CD14-positive monocyte (primary cell): ENCODE measurements around the gene EFEMP2. TPM values are rescaled to one million over a fixed set of nuclear protein-coding genes. Genes with fewer than 3 reads are reported as not detected.

Source experiments
- DNase-seq, 3 donors: peaks; one replicate each; pipeline ENCODE4 v3.0.0-alpha.2; 2011 to 2022
- H2AFZ ChIP-seq: 2 replicates; pipeline ENCODE4 v1.6.0; 2012; ENCODE audit warnings: mild to moderate bottlenecking, low read depth, low read length, inconsistent platforms; ENCODE audit not compliant: insufficient read depth, poor library complexity, severe bottlenecking
- H3K27ac ChIP-seq, 2 donors: 1 replicate in 1 of 2; 2 replicates in 1 of 2; pipeline ENCODE4 v1.5.1; 2012 to 2013; ENCODE audit warnings: low read length in 2 of 2, control low read depth in 1 of 2, inconsistent platforms in 1 of 2, low read depth in 1 of 2, mild to moderate bottlenecking in 1 of 2
- H3K27me3 ChIP-seq, 2 donors: one replicate each; pipeline versions ENCODE4 v1.6.0 to v1.6.1; 2011 to 2013; ENCODE audit warnings: low read length in 2 of 2; ENCODE audit not compliant: control insufficient read depth in 2 of 2, insufficient read depth in 2 of 2
- H3K36me3 ChIP-seq, 2 donors: replicated peaks in 1 of 2; 1 replicate in 1 of 2; 2 replicates in 1 of 2; pipeline versions ENCODE4 v1.5.1 to v1.6.1; 2012 to 2013; ENCODE audit warnings: low read length in 2 of 2, control low read depth in 1 of 2, inconsistent platforms in 1 of 2, mild to moderate bottlenecking in 1 of 2; ENCODE audit not compliant: insufficient read depth in 2 of 2, control insufficient read depth in 1 of 2
- H3K4me1 ChIP-seq, 2 donors: 1 replicate in 1 of 2; 2 replicates in 1 of 2; pipeline versions ENCODE4 v1.5.1 to v1.6.1; 2012 to 2013; ENCODE audit warnings: low read length in 2 of 2, control low read depth in 1 of 2, inconsistent platforms in 1 of 2, mild to moderate bottlenecking in 1 of 2, moderate library complexity in 1 of 2; ENCODE audit not compliant: insufficient read depth in 2 of 2, control insufficient read depth in 1 of 2
- H3K4me2 ChIP-seq: replicated peaks from 2 replicates; pipeline ENCODE3; 2012; ENCODE audit warnings: low read length, moderate library complexity, mild to moderate bottlenecking; ENCODE audit not compliant: poor library complexity, severe bottlenecking; ENCODE audit errors: extremely low read depth
- H3K4me3 ChIP-seq, 3 experiments: fragments of 200-600 bp in 1 of 3; sonication (generic) in 1 of 3; replicated peaks in 1 of 3; 1 replicate in 2 of 3; 2 replicates in 1 of 3; pipeline ENCODE4 v1.5.1; 2011 to 2013; ENCODE audit warnings: low read length in 3 of 3, mild to moderate bottlenecking in 3 of 3, control low read depth in 2 of 3, low read depth in 2 of 3, inconsistent platforms in 1 of 3, moderate library complexity in 1 of 3
- H3K79me2 ChIP-seq: 2 replicates; pipeline ENCODE4 v1.6.0; 2012; ENCODE audit warnings: mild to moderate bottlenecking, control low read depth, inconsistent platforms, low read length, moderate library complexity; ENCODE audit not compliant: insufficient read depth
- H3K9ac ChIP-seq: 2 replicates; pipeline ENCODE4 v1.6.0; 2017; ENCODE audit warnings: low read length, mild to moderate bottlenecking; ENCODE audit not compliant: insufficient read depth, poor library complexity, severe bottlenecking
- H3K9me3 ChIP-seq, 2 donors: replicated peaks in 1 of 2; 1 replicate in 1 of 2; 2 replicates in 1 of 2; pipeline versions ENCODE4 v1.5.1 to v1.6.1; 2012 to 2013; ENCODE audit warnings: low read length in 2 of 2, control low read depth in 1 of 2; ENCODE audit not compliant: control insufficient read depth in 1 of 2, insufficient read depth in 1 of 2
- H4K20me1 ChIP-seq: 2 replicates; pipeline ENCODE4 v1.6.0; 2012; ENCODE audit warnings: mild to moderate bottlenecking, low read length, control low read depth, moderate library complexity; ENCODE audit not compliant: insufficient read depth
- H3K27ac Mint-ChIP-seq, 7 donors: one replicate each; pipeline ENCODE4 v1.8.0; 2020; ENCODE audit warnings: mild to moderate bottlenecking in 7 of 7, mixed read lengths in 7 of 7, moderate library complexity in 6 of 7, inconsistent platforms in 2 of 7
- H3K27me3 Mint-ChIP-seq, 3 donors: one replicate each; pipeline ENCODE4 v1.8.0; 2021 to 2022; ENCODE audit warnings: low read depth in 3 of 3, mild to moderate bottlenecking in 3 of 3, mixed read lengths in 3 of 3, moderate library complexity in 3 of 3, inconsistent platforms in 1 of 3
- H3K36me3 Mint-ChIP-seq, 2 donors: one replicate each; pipeline ENCODE4 v1.8.0; 2020; ENCODE audit warnings: mixed read lengths in 2 of 2, inconsistent platforms in 1 of 2, mild to moderate bottlenecking in 1 of 2
- H3K4me1 Mint-ChIP-seq: one replicate; pipeline ENCODE4 v1.8.0; 2020; ENCODE audit warnings: mild to moderate bottlenecking, mixed read lengths
- H3K4me3 Mint-ChIP-seq, 2 donors: one replicate each; pipeline ENCODE4 v1.8.0; 2020; ENCODE audit warnings: mild to moderate bottlenecking in 2 of 2, mixed read lengths in 2 of 2, moderate library complexity in 1 of 2
- H3K9me3 Mint-ChIP-seq, 7 donors: one replicate each; pipeline ENCODE4 v1.8.0; 2020 to 2022; ENCODE audit warnings: mixed read lengths in 7 of 7, mild to moderate bottlenecking in 6 of 7, moderate library complexity in 6 of 7, inconsistent platforms in 2 of 7
- CTCF ChIP-seq: fragments of 200-600 bp; IDR thresholded peaks from one replicate; pipeline ENCODE4 v1.8.0; 2022; ENCODE audit warnings: antibody characterized with exemption, mild to moderate bottlenecking
- WGBS: methylation state at CpG from one replicate; pipeline ENCODE4 v1.1.5; 2013; ENCODE audit warnings: missing lambda C conversion rate; ENCODE audit not compliant: insufficient coverage; 5-methylcytosine and 5-hydroxymethylcytosine counted together
- intact Hi-C, 2 donors: fragments of 100-400 bp; cut with micrococcal nuclease; formaldehyde crosslinking; loops; one replicate each; pipeline versions ENCODE4 v1.15.0 to v1.15.1; 2023
- polyA plus RNA-seq, 3 donors: library from polyadenylated mRNA; depleted of rRNA in 1 of 3; unstranded in 2 of 3; stranded (reverse) in 1 of 3; fragments of 300-500 nt in 2 of 3; fragments of >200 nt in 1 of 3; fragmentation: Illumina TruSeq in 2 of 3; gene quantifications; 1 replicate in 2 of 3; 2 replicates in 1 of 3; pipeline ENCODE4 v1.2.3, GENCODE V29; 2012 to 2021

Gene EFEMP2
- polyA plus RNA-seq, 3 donors: 0.44 to 14.7 TPM; not detected in 1

GRCh38 chr11:65868907-65869306 lies 3.7 kb downstream of the EFEMP2 start:
- WGBS: no CpG with 5 or more reads among the region's 3 CpGs
- peak overlapping the region in 1 of 7 donors; percentile 3 for H3K27ac Mint-ChIP-seq
- no peak overlapping the region for H3K4me3 Mint-ChIP-seq
- peaks cover 25 to 35% of the 10 kb centered on the region in 2 donors for H3K36me3 Mint-ChIP-seq
- H3K4me1 Mint-ChIP-seq: peaks cover 31% of the 10 kb centered on the region
- peaks cover 20 to 43% of the 10 kb centered on the region in 2 donors for H3K4me1 ChIP-seq
- peaks cover 6 to 32% (median 28%) of the 10 kb centered on the region in 3 donors for H3K27me3 Mint-ChIP-seq
- H4K20me1 ChIP-seq: peaks cover 18% of the 10 kb centered on the region
- H3K4me3 ChIP-seq: no peak overlapping the region
- H2AFZ ChIP-seq: no peak overlapping the region
- intact Hi-C loops: no loop called here
- H3K9me3 Mint-ChIP-seq: peaks cover 0 to 4% (median 0%) of the 10 kb centered on the region in 7 donors
- TF ChIP-seq CTCF: no peak
- no peak overlapping the region for H3K4me2 ChIP-seq
- H3K27ac ChIP-seq: no peak overlapping the region
- H3K9me3 ChIP-seq: no peaks in the 10 kb centered on the region
- no peak for DNase-seq
- H3K79me2 ChIP-seq: no peaks in the 10 kb centered on the region
- H3K36me3 ChIP-seq: peaks cover 28 to 31% of the 10 kb centered on the region in 2 donors
- H3K9ac ChIP-seq: no peak overlapping the region
- no peaks in the 10 kb centered on the region for H3K27me3 ChIP-seq

GRCh38 chr11:65868076-65868667 lies 4.4 kb downstream of the EFEMP2 start:
- 94% methylated on average over 14 of the region's 19 CpGs for WGBS

More at GRCh38 chr11:65868076-65868667, 4.4 kb downstream of the EFEMP2 start:
- Histone ChIP-seq H4K20me1 (peaks cover 23% of the 10 kb centered on the region), H3K27me3 (no peaks in the 10 kb centered on the region), H3K4me3 (no peak overlapping the region), H2AFZ (no peak overlapping the region), H3K36me3 (peaks cover 35 to 39% of the 10 kb centered on the region in 2 donors), H3K4me1 (peaks cover 16 to 38% of the 10 kb centered on the region in 2 donors), H3K27ac (no peak overlapping the region), H3K79me2 (peaks cover 3% of the 10 kb centered on the region), H3K9me3 (no peaks in the 10 kb centered on the region), H3K4me2 (peak overlapping the region; percentile 1), H3K9ac (no peak overlapping the region)
- Mint-ChIP-seq H3K9me3 (peaks cover 0 to 4% (median 0%) of the 10 kb centered on the region in 7 donors), H3K27ac (peak overlapping the region in 1 of 7 donors; percentile 11), H3K27me3 (peaks cover 6 to 30% (median 25%) of the 10 kb centered on the region in 3 donors), H3K4me3 (no peak overlapping the region), H3K36me3 (peaks cover 31 to 43% of the 10 kb centered on the region in 2 donors), H3K4me1 (peaks cover 28% of the 10 kb centered on the region)
- no peak for DNase-seq
- TF ChIP-seq CTCF: no peak
- intact Hi-C loops: no loop called here
